HCT116 (cell line): ENCODE data around the gene BEND7.

ENCODE experiments used
- CBX3 ChIP-seq: IDR thresholded peaks from 2 replicates; pipeline ENCODE4 v1.6.1; 2012; ENCODE audit warnings: low read depth
- CTCF ChIP-seq, 3 experiments: fragments of 200-600 bp in 1 of 3; sonication (generic) in 1 of 3; IDR thresholded peaks in 2 of 3; conservative IDR thresholded peaks in 1 of 3; 2 replicates each; pipeline ENCODE4 v1.5.1; 2012 to 2017; ENCODE audit warnings: low read depth in 2 of 3, low read length in 2 of 3, antibody characterized with exemption in 1 of 3, borderline replicate concordance in 1 of 3, control low read depth in 1 of 3, mild to moderate bottlenecking in 1 of 3, mixed read lengths in 1 of 3, mixed run types in 1 of 3, moderate library complexity in 1 of 3; ENCODE audit not compliant: insufficient read depth in 1 of 3
- EGR1 ChIP-seq: IDR thresholded peaks from 2 replicates; pipeline ENCODE4 v1.6.1; 2012; ENCODE audit warnings: low read depth
- EZH2 ChIP-seq: fragments of 200-600 bp; sonication (generic); IDR thresholded peaks from 2 replicates; pipeline ENCODE4 v1.6.1; 2017; ENCODE audit warnings: antibody characterized with exemption, mixed run types
- EZH2phosphoT487 ChIP-seq: fragments of 200-600 bp; IDR thresholded peaks from 2 replicates; pipeline ENCODE4 v1.6.1; 2018; ENCODE audit warnings: antibody characterized with exemption, borderline replicate concordance
- MAX ChIP-seq: IDR thresholded peaks from 2 replicates; pipeline ENCODE4 v1.6.1; 2012
- POLR2A ChIP-seq: IDR thresholded peaks from 2 replicates; pipeline ENCODE4 v1.7.0; 2011; ENCODE audit warnings: borderline replicate concordance; ENCODE audit not compliant: insufficient read depth, insufficient read length; ENCODE audit errors: extremely low read depth
- POLR2AphosphoS5 ChIP-seq: IDR thresholded peaks from 2 replicates; pipeline ENCODE4 v1.6.1; 2011; ENCODE audit warnings: mild to moderate bottlenecking, low read depth, low read length, moderate library complexity
- TCF7L2 ChIP-seq: IDR thresholded peaks from 2 replicates; pipeline ENCODE4 v1.7.0; 2011; ENCODE audit warnings: borderline replicate concordance, inconsistent platforms; ENCODE audit not compliant: insufficient read depth, insufficient read length; ENCODE audit errors: extremely low read depth
- YY1 ChIP-seq: IDR thresholded peaks from 2 replicates; pipeline ENCODE4 v1.6.1; 2011; ENCODE audit warnings: low read length, low read depth, moderate library complexity, mild to moderate bottlenecking; ENCODE audit not compliant: insufficient replicate concordance; ENCODE audit errors: extremely low read depth

- TF ChIP-seq CTCF (IDR thresholded peaks at IDR 0.05 in 2 of 3, conservative IDR thresholded peaks at IDR 0.05 in 1 of 3; ENCODE audit: borderline replicate concordance in 1 of 3, insufficient read depth in 1 of 3, low read depth in 2 of 3, low read length in 2 of 3): no peak
- TF ChIP-seq YY1: no peak
- no peak for TF ChIP-seq MAX
- no peak for TF ChIP-seq POLR2AphosphoS5
- no peak for TF ChIP-seq POLR2A
- no peak for TF ChIP-seq CBX3
- TF ChIP-seq TCF7L2: no peak
- no peak for TF ChIP-seq EGR1
- no peak for TF ChIP-seq EZH2
- no peak for TF ChIP-seq EZH2phosphoT487
Observed at GRCh38 chr10:13563481-13564445, 34.9 kb upstream of the BEND7 start.
